Tibial artery (tissue), 4 donors: ENCODE data around the gene TRIM64C.
"Not testable (repeated sequence)": the region's sequence is repeated elsewhere in the genome, so short reads cannot be mapped to it uniquely, and the experiment has no call there.

ENCODE experiments used
- DNase-seq, 2 donors: peaks; one replicate each; pipeline ENCODE4 v3.0.0-alpha.2; 2019
- H3K27ac ChIP-seq, 2 donors: fragments of 200-600 bp; sonication (generic) in 1 of 2; 1 replicate in 1 of 2; 2 replicates in 1 of 2; pipeline ENCODE4 v1.5.1; 2018 to 2019; ENCODE audit warnings: mild to moderate bottlenecking in 1 of 2
- H3K27me3 ChIP-seq, 2 donors: fragments of 200-600 bp; sonication (generic) in 1 of 2; one replicate each; pipeline versions ENCODE4 v1.5.1 to v1.6.0; 2016 to 2019
- H3K36me3 ChIP-seq, 3 donors: fragments of 200-600 bp; sonication (generic) in 2 of 3; one replicate each; pipeline ENCODE4 v1.5.1; 2016 to 2019; ENCODE audit warnings: mild to moderate bottlenecking in 2 of 3
- H3K4me1 ChIP-seq, 4 donors: fragments of 200-600 bp; sonication (generic) in 2 of 4; 1 replicate in 3 of 4; 2 replicates in 1 of 4; pipeline ENCODE4 v1.5.1; 2016 to 2019
- H3K4me3 ChIP-seq, 2 donors: fragments of 200-600 bp; sonication (generic) in 1 of 2; 1 replicate in 1 of 2; 2 replicates in 1 of 2; pipeline ENCODE4 v1.5.1; 2018 to 2019; ENCODE audit warnings: mild to moderate bottlenecking in 2 of 2
- H3K9me3 ChIP-seq, 3 donors: fragments of 200-600 bp; sonication (generic) in 1 of 3; one replicate each; pipeline ENCODE4 v1.5.1; 2016 to 2019
- intact Hi-C: fragments of 100-400 bp; cut with DNase I; formaldehyde crosslinking; loops from one replicate; pipeline ENCODE4 v1.15.0; 2023; ENCODE audit warnings: low total_unique reads

TRIM64C gene

GRCh38 chr11:49059012-49059411, at the start of gene TRIM64C:
TRIM64C (minus strand) TSS chr11:49059112; CDS start chr11:49059112, 0 bp downstream.
- H3K27ac ChIP-seq, H3K4me1 ChIP-seq, DNase-seq, H3K36me3 ChIP-seq, intact Hi-C loops, H3K4me3 ChIP-seq, H3K27me3 ChIP-seq, H3K9me3 ChIP-seq: not testable (repeated sequence)

GRCh38 chr11:49102356-49102755, 43.4 kb upstream of the TRIM64C start:
- H3K9me3 ChIP-seq, DNase-seq, intact Hi-C loops, H3K27ac ChIP-seq, H3K4me3 ChIP-seq, H3K27me3 ChIP-seq, H3K36me3 ChIP-seq, H3K4me1 ChIP-seq: not testable (repeated sequence)

- intact Hi-C loops, H3K27ac ChIP-seq, H3K4me3 ChIP-seq, H3K4me1 ChIP-seq, H3K27me3 ChIP-seq, H3K9me3 ChIP-seq, H3K36me3 ChIP-seq, DNase-seq: not testable (repeated sequence)
Measured at GRCh38 chr11:49069897-49070296, 11.0 kb upstream of the TRIM64C start.

GRCh38 chr11:49049821-49050220, 9.1 kb downstream of the TRIM64C start:
- H3K27me3 ChIP-seq, DNase-seq, H3K9me3 ChIP-seq, H3K27ac ChIP-seq, H3K36me3 ChIP-seq, H3K4me1 ChIP-seq, intact Hi-C loops, H3K4me3 ChIP-seq: not testable (repeated sequence)

GRCh38 chr11:49048229-49048628, 10.7 kb downstream of the TRIM64C start:
- intact Hi-C loops, H3K4me1 ChIP-seq, DNase-seq, H3K27me3 ChIP-seq, H3K27ac ChIP-seq, H3K4me3 ChIP-seq, H3K9me3 ChIP-seq, H3K36me3 ChIP-seq: not testable (repeated sequence)

- H3K27ac ChIP-seq, H3K36me3 ChIP-seq, H3K4me1 ChIP-seq, H3K27me3 ChIP-seq, intact Hi-C loops, H3K4me3 ChIP-seq, H3K9me3 ChIP-seq, DNase-seq: not testable (repeated sequence)
Measured at GRCh38 chr11:49028523-49028922, 30.4 kb downstream of the TRIM64C start, which contains the start of gene TRIM49B. TRIM49B (plus strand) TSS chr11:49028823; CDS start chr11:49031600, 2,777 bp downstream.
